GM23338 (cell line): ENCODE data around the gene HSF5. TPM values are rescaled to one million over a fixed set of nuclear protein-coding genes. Genes with fewer than 3 reads are reported as not detected.

Source experiments
- ATAC-seq: fragments of 200-7000 bp; cut with Tn5 transposase; 3 replicates; pipeline ENCODE4 v1.9.1; 2020
- DNase-seq: peaks from one replicate; pipeline ENCODE4 v3.0.0-alpha.2; 2015; ENCODE audit warnings: low spot score
- H2AFZ ChIP-seq: fragments of 200-600 bp; sonication (generic); 2 replicates; pipeline ENCODE4 v1.8.0; 2016; ENCODE audit warnings: antibody characterized with exemption, mild to moderate bottlenecking, moderate library complexity
- H3F3A ChIP-seq: fragments of 200-600 bp; sonication (generic); replicated peaks from 2 replicates; pipeline ENCODE4 v1.8.0; 2017; ENCODE audit warnings: antibody characterized with exemption, mixed run types, low read depth
- H3K27ac ChIP-seq: fragments of 200-600 bp; sonication (generic); 2 replicates; pipeline ENCODE4 v1.6.1; 2016; ENCODE audit warnings: low read depth
- H3K27me3 ChIP-seq: fragments of 200-600 bp; sonication (generic); 2 replicates; pipeline ENCODE4 v1.8.0; 2016; ENCODE audit warnings: mild to moderate bottlenecking, mixed run types, moderate library complexity; ENCODE audit not compliant: insufficient read depth
- H3K36me3 ChIP-seq: fragments of 200-600 bp; sonication (generic); 2 replicates; pipeline ENCODE4 v1.8.0; 2016; ENCODE audit warnings: mild to moderate bottlenecking; ENCODE audit not compliant: insufficient read depth
- H3K4me1 ChIP-seq: fragments of 200-600 bp; sonication (generic); 2 replicates; pipeline ENCODE4 v1.8.0; 2016; ENCODE audit warnings: mild to moderate bottlenecking, moderate library complexity; ENCODE audit not compliant: insufficient read depth
- H3K4me2 ChIP-seq: fragments of 200-600 bp; sonication (generic); 2 replicates; pipeline ENCODE4 v1.7.1; 2017; ENCODE audit warnings: mixed run types
- H3K4me3 ChIP-seq: fragments of 200-600 bp; sonication (generic); 2 replicates; pipeline ENCODE4 v1.6.1; 2016; ENCODE audit warnings: mixed run types
- H3K79me2 ChIP-seq: fragments of 200-600 bp; sonication (generic); replicated peaks from 2 replicates; pipeline ENCODE4 v1.8.0; 2017; ENCODE audit warnings: mild to moderate bottlenecking; ENCODE audit not compliant: insufficient read depth
- H3K9me2 ChIP-seq: fragments of 200-600 bp; sonication (generic); 2 replicates; pipeline ENCODE4 v1.8.0; 2017; ENCODE audit not compliant: insufficient read depth
- H4K20me1 ChIP-seq: fragments of 200-600 bp; sonication (generic); replicated peaks from 2 replicates; pipeline ENCODE4 v1.8.0; 2017; ENCODE audit warnings: mild to moderate bottlenecking; ENCODE audit not compliant: insufficient read depth
- H3K27ac Mint-ChIP-seq: 2 replicates; pipeline ENCODE4 v1.8.0; 2020; ENCODE audit warnings: inconsistent platforms, mild to moderate bottlenecking, moderate library complexity, mixed read lengths
- H3K27me3 Mint-ChIP-seq: 3 replicates; pipeline ENCODE4 v1.8.0; 2022; ENCODE audit warnings: low read depth, mild to moderate bottlenecking, moderate library complexity, mixed read lengths, inconsistent platforms; ENCODE audit not compliant: insufficient read depth, poor library complexity
- H3K36me3 Mint-ChIP-seq: 3 replicates; pipeline ENCODE4 v1.8.0; 2021; ENCODE audit warnings: low read depth, mild to moderate bottlenecking, inconsistent platforms, moderate library complexity, mixed read lengths
- H3K4me1 Mint-ChIP-seq: 3 replicates; pipeline ENCODE4 v1.8.0; 2020; ENCODE audit warnings: mild to moderate bottlenecking, inconsistent platforms, mixed read lengths
- H3K4me3 Mint-ChIP-seq: 3 replicates; pipeline ENCODE4 v1.8.0; 2021; ENCODE audit warnings: moderate library complexity, mild to moderate bottlenecking, inconsistent platforms, mixed read lengths
- H3K9me3 Mint-ChIP-seq: 3 replicates; pipeline ENCODE4 v1.8.0; 2020; ENCODE audit warnings: moderate library complexity, mild to moderate bottlenecking, inconsistent platforms, mixed read lengths
- CREB1 ChIP-seq: fragments of 250-450 bp; sonication (Bioruptor Pico); IDR thresholded peaks from 2 replicates; pipeline ENCODE4 v1.5.0; 2020; ENCODE audit warnings: low read depth, mild to moderate bottlenecking, moderate library complexity
- CTCF ChIP-seq, 2 experiments: fragments of 200-600 bp in 1 of 2; sonication (generic) in 1 of 2; conservative IDR thresholded peaks; 2 replicates each; pipeline versions ENCODE4 v1.5.1 to v1.6.1; 2016 to 2017; ENCODE audit warnings: antibody characterized with exemption in 2 of 2, low read depth in 2 of 2, mild to moderate bottlenecking in 2 of 2, moderate library complexity in 1 of 2
- ETS1 ChIP-seq: IDR thresholded peaks from 2 replicates; pipeline ENCODE4 v1.6.1; 2016; ENCODE audit warnings: antibody characterized with exemption
- EZH2 ChIP-seq: fragments of 200-600 bp; sonication (generic); IDR thresholded peaks from one replicate; pipeline ENCODE4 v1.8.0; 2017; ENCODE audit warnings: antibody characterized with exemption, mild to moderate bottlenecking, low read depth; ENCODE audit not compliant: unreplicated experiment
- EZH2phosphoT487 ChIP-seq: fragments of 200-600 bp; sonication (generic); IDR thresholded peaks from one replicate; pipeline ENCODE4 v1.8.1; 2018; ENCODE audit warnings: antibody characterized with exemption; ENCODE audit not compliant: unreplicated experiment
- JUNB ChIP-seq: IDR thresholded peaks from one replicate; pipeline ENCODE4 v1.6.1; 2016; ENCODE audit warnings: antibody characterized with exemption; ENCODE audit not compliant: unreplicated experiment
- NANOG ChIP-seq: IDR thresholded peaks from 2 replicates; pipeline ENCODE4 v1.6.1; 2016; ENCODE audit warnings: antibody characterized with exemption, borderline replicate concordance
- POLR2AphosphoS5 ChIP-seq: IDR thresholded peaks from 2 replicates; pipeline ENCODE4 v1.6.1; 2016; ENCODE audit warnings: antibody characterized with exemption, low read depth
- REST ChIP-seq: IDR thresholded peaks from one replicate; pipeline ENCODE4 v1.6.1; 2018; ENCODE audit warnings: antibody characterized with exemption; ENCODE audit not compliant: unreplicated experiment
- STAT1 ChIP-seq: IDR thresholded peaks from one replicate; pipeline ENCODE4 v1.6.1; 2016; ENCODE audit warnings: antibody characterized with exemption; ENCODE audit not compliant: unreplicated experiment
- ZNF114 ChIP-seq: fragments of 250-450 bp; sonication (Bioruptor Pico); IDR thresholded peaks from 2 replicates; pipeline ENCODE4 v1.5.0; 2020; ENCODE audit warnings: mild to moderate bottlenecking, moderate library complexity
- ZNF331 ChIP-seq: fragments of 250-450 bp; sonication (Bioruptor Pico); IDR thresholded peaks from 2 replicates; pipeline ENCODE4 v1.5.0; 2020; ENCODE audit warnings: low read depth, mild to moderate bottlenecking, moderate library complexity
- ZNF462 ChIP-seq: fragments of 250-450 bp; sonication (Bioruptor Pico); IDR thresholded peaks from 2 replicates; pipeline ENCODE4 v1.5.0; 2020; ENCODE audit warnings: mild to moderate bottlenecking, moderate library complexity
- polyA plus RNA-seq: library from polyadenylated mRNA; unstranded; fragments of >200 nt; fragmentation: Nextera tagmentation; extraction: Ambion mirVana; gene quantifications from 2 replicates; pipeline ENCODE4 v1.2.1, GENCODE V29; 2016
- total RNA-seq: library from RNA; depleted of rRNA; stranded (reverse); fragments of >200 nt; shearing (Covaris generic); gene quantifications from 2 replicates; pipeline ENCODE4 v1.2.3, GENCODE V29; 2014

Gene HSF5
- total and polyA plus RNA-seq, 2 experiments from 2014 or later = 0.24 TPM; not detected in 1

GRCh38 chr17:58529275-58529674 is 41.1 kb upstream of the HSF5 start:
- no peak overlapping the region for H3K27ac ChIP-seq
- no peak overlapping the region for H3K27ac Mint-ChIP-seq
- H3K27me3 ChIP-seq = 0 out of 2 replicates have a peak, but pooled peaks cover 9% of the 10 kb centered on the region
- H3F3A ChIP-seq = no peaks in the 10 kb centered on the region
- peaks cover 12% of the 10 kb centered on the region for H3K4me1 ChIP-seq
- no peaks in the 10 kb centered on the region; the same call in 2 of the 3 replicates for H3K36me3 Mint-ChIP-seq
- no peaks in the 10 kb centered on the region; the same call in 2 of the 3 replicates for H3K9me3 Mint-ChIP-seq
- H3K4me3 Mint-ChIP-seq = no peak overlapping the region
- no peak overlapping the region for H3K4me2 ChIP-seq
- H3K4me3 ChIP-seq = no peak overlapping the region
- no peak overlapping the region for H2AFZ ChIP-seq
- ATAC-seq = no peak
- DNase-seq = no peak
- no peaks in the 10 kb centered on the region for H4K20me1 ChIP-seq
- H3K9me2 ChIP-seq = no peaks in the 10 kb centered on the region
- H3K79me2 ChIP-seq = no peaks in the 10 kb centered on the region
- TF ChIP-seq ZNF331 (no peak), STAT1 (no peak), EZH2phosphoT487 (no peak), EZH2 (no peak), JUNB (no peak), REST (no peak), CREB1 (CRISPR knock-in tag) (no peak), ZNF462 (CRISPR knock-in tag) (no peak), ZNF114 (CRISPR knock-in tag) (no peak), CTCF (conservative IDR thresholded peaks at IDR 0.05; ENCODE audit: low read depth in 2 of 2) (no peak), POLR2AphosphoS5 (no peak), ETS1 (no peak), NANOG (no peak)
- no peaks in the 10 kb centered on the region for H3K36me3 ChIP-seq
- H3K27me3 Mint-ChIP-seq = peaks cover 23% of the 10 kb centered on the region
- peaks cover 66% of the 10 kb centered on the region for H3K4me1 Mint-ChIP-seq
